GM19397 (cell line): ENCODE measurements around the gene NUDT17.

ENCODE experiments used
- ATAC-seq: cut with Tn5 transposase; IDR thresholded peaks from one replicate; pipeline ENCODE4 v1.9.1; 2021; ENCODE audit warnings: mild to moderate bottlenecking, moderate library complexity; ENCODE audit not compliant: unreplicated experiment

NUDT17 gene

GRCh38 chr1:145887631-145888030, 42.2 kb downstream of the NUDT17 start:
- no peak for ATAC-seq

- ATAC-seq, result no peak
Observed at GRCh38 chr1:145889722-145890121, 44.3 kb downstream of the NUDT17 start.

- ATAC-seq, result no peak
Observed at GRCh38 chr1:145891143-145891542, 45.7 kb downstream of the NUDT17 start.

GRCh38 chr1:145891587-145892485, 46.4 kb downstream of the NUDT17 start:
- no peak for ATAC-seq

GRCh38 chr1:145892486-145893087, 47.2 kb downstream of the NUDT17 start:
- no peak for ATAC-seq

GRCh38 chr1:145893306-145894055, 48.1 kb downstream of the NUDT17 start:
- ATAC-seq, result no peak

- ATAC-seq, result no peak
Observed at GRCh38 chr1:145895471-145895870, 50.0 kb downstream of the NUDT17 start.

- no peak for ATAC-seq
Observed at GRCh38 chr1:145897969-145898368, 52.5 kb downstream of the NUDT17 start.
